ENCODE measurements around the gene MSX2. TPM values are rescaled to one million over a fixed set of nuclear protein-coding genes. Genes with fewer than 3 reads are reported as not detected.

Gene MSX2
- polyA plus RNA-seq, 1 of the 3 experiments (the other 2 are of a cell fraction) = 5.8 TPM

DNA sequence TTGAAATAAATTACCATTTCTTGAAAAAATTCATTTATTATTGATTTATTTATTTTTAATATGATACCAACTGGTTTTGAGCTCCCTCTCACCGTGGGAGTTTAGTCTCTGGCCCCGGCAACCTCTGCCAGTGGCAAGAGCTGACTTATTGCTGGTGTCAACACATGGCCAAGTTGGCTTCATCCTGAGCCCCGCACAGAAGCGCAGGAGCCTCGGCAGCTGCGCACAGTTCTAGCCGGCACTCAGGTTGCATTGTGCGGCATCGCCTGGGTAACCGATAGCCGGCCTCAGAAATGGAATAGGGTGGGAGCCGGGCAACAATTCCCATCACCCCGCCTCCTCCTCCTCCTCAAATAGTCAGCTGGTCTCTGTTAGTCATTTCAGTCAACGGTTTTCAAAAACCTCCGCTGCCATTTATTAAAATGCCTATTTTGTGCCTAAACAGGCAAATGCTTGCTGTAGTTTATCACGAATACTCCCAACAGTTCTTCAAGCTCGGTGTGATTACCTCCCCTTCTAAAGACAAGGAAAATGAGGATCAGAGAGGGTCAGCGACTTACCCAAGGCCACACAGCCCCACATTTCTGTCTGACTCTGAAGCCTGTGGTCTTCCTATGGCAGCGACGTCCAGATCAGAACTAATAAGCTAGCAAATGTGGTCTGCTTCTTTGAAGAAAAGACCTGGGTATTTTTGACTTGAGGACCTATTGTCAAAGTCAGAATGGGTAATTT lies 15.7 kb upstream of the MSX2 start:
- no peaks in the 10 kb centered on the region for H3K79me2 ChIP-seq (ENCODE audit: insufficient read depth)
- no peak overlapping the region for H3K4me3 ChIP-seq (ENCODE audit: low read depth in 2 of 2, low read length in 1 of 2)
- no peaks in the 10 kb centered on the region for H3K36me3 ChIP-seq (replicated peaks in 1 of 2; ENCODE audit: control insufficient read depth in 1 of 2, insufficient read depth in 2 of 2, low read length in 1 of 2)
- H3K27ac ChIP-seq (ENCODE audit: low read depth in 2 of 2, low read length in 1 of 2) = no peak overlapping the region
- no peak for DNase-seq
- H2AFZ ChIP-seq (ENCODE audit: low read depth) = no peak overlapping the region
- H3K9ac ChIP-seq = no peak overlapping the region
- no peaks in the 10 kb centered on the region for H3K27me3 ChIP-seq (ENCODE audit: insufficient read depth)
- H3K4me1 ChIP-seq (ENCODE audit: control insufficient read depth in 1 of 2, insufficient read depth in 2 of 2, low read depth in 1 of 2, low read length in 1 of 2) = no peaks in the 10 kb centered on the region
- TF ChIP-seq GABPA (IDR thresholded peaks at IDR 0.05; ENCODE audit: low read depth) (no peak), EP300 (IDR thresholded peaks at IDR 0.05; ENCODE audit: borderline replicate concordance in 1 of 2, low read depth in 1 of 2, low read length in 1 of 2) (no peak)
- POLR2A ChIA-PET = interaction anchor here (0.5 kb wide), 1 partner anchor 663 kb away, joined by 4 read pairs; no protein-coding TSS in a partner anchor
- CTCF ChIA-PET = interaction anchor here (0.8 to 1.4 kb wide), 3 partner anchors 30 to 153 kb away, joined by 3 to 4 read pairs (median 3); no protein-coding TSS in a partner anchor
- H4K20me1 ChIP-seq (ENCODE audit: insufficient read depth) = no peaks in the 10 kb centered on the region
- WGBS (ENCODE audit: low lambda C conversion rate) = 75% methylated on average over 20 of the region's 20 CpGs
- H3K9me3 ChIP-seq = no peaks in the 10 kb centered on the region
- no peaks in the 10 kb centered on the region for H3F3A ChIP-seq (replicated peaks; ENCODE audit: insufficient read depth)
- no peaks in the 10 kb centered on the region for H3K9me2 ChIP-seq
- H3K4me2 ChIP-seq = no peak overlapping the region

DNA sequence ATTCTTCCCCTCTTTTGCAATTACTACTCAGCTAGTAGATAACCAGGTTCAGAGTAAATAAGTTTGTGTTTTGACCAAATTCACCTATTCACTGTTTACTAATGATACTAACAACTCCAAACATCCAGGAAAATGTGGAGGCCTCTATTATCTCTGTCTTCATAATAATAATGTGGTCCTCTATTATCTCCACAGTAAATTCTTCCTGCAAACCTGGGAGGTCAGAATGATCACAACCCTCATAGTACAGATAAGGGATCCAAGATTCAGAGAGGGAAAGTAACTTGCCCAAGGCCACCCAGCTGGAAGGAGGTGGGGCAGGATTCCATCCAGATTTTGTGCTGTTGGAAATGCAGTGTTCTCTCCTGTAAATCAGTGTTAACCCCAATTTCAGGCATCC lies 9.6 kb upstream of the MSX2 start:
- DNase-seq = no peak
- no peaks in the 10 kb centered on the region for H4K20me1 ChIP-seq (ENCODE audit: insufficient read depth)
- H3K9me2 ChIP-seq = no peaks in the 10 kb centered on the region
- no peak overlapping the region for H2AFZ ChIP-seq (ENCODE audit: low read depth)
- POLR2A ChIA-PET = no interaction called here
- H3K4me2 ChIP-seq = no peak overlapping the region
- H3K79me2 ChIP-seq (ENCODE audit: insufficient read depth) = no peaks in the 10 kb centered on the region
- TF ChIP-seq NRF1 (IDR thresholded peaks at IDR 0.05; ENCODE audit: low read depth, low read length) = no peak
- TF ChIP-seq, protein P1, sequence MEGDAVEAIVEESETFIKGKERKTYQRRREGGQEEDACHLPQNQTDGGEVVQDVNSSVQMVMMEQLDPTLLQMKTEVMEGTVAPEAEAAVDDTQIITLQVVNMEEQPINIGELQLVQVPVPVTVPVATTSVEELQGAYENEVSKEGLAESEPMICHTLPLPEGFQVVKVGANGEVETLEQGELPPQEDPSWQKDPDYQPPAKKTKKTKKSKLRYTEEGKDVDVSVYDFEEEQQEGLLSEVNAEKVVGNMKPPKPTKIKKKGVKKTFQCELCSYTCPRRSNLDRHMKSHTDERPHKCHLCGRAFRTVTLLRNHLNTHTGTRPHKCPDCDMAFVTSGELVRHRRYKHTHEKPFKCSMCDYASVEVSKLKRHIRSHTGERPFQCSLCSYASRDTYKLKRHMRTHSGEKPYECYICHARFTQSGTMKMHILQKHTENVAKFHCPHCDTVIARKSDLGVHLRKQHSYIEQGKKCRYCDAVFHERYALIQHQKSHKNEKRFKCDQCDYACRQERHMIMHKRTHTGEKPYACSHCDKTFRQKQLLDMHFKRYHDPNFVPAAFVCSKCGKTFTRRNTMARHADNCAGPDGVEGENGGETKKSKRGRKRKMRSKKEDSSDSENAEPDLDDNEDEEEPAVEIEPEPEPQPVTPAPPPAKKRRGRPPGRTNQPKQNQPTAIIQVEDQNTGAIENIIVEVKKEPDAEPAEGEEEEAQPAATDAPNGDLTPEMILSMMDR (IDR thresholded peaks at IDR 0.05) = no peak
- no peak for TF ChIP-seq NFIC (IDR thresholded peaks at IDR 0.05; ENCODE audit: borderline replicate concordance)
- TF ChIP-seq RCOR1 (IDR thresholded peaks at IDR 0.05; ENCODE audit: low read length) = no peak
- no peak for TF ChIP-seq SIN3A (IDR thresholded peaks at IDR 0.05; ENCODE audit: borderline replicate concordance, low read depth, low read length)
- TF ChIP-seq FOXJ3 (CRISPR knock-in tag; IDR thresholded peaks at IDR 0.05) = no peak
- TF ChIP-seq TEAD4 (IDR thresholded peaks at IDR 0.05; ENCODE audit: borderline replicate concordance, insufficient read depth) = no peak
- no peak for TF ChIP-seq RXRA (IDR thresholded peaks at IDR 0.05; ENCODE audit: borderline replicate concordance, low read depth)
- TF ChIP-seq SMC3 (IDR thresholded peaks at IDR 0.05; ENCODE audit: low read depth, low read length) = no peak
- no peak for TF ChIP-seq TCF12 (IDR thresholded peaks at IDR 0.05)
- no peak for TF ChIP-seq EP300 (IDR thresholded peaks at IDR 0.05; ENCODE audit: borderline replicate concordance in 1 of 2, low read depth in 1 of 2, low read length in 1 of 2)
- TF ChIP-seq, protein P2, sequence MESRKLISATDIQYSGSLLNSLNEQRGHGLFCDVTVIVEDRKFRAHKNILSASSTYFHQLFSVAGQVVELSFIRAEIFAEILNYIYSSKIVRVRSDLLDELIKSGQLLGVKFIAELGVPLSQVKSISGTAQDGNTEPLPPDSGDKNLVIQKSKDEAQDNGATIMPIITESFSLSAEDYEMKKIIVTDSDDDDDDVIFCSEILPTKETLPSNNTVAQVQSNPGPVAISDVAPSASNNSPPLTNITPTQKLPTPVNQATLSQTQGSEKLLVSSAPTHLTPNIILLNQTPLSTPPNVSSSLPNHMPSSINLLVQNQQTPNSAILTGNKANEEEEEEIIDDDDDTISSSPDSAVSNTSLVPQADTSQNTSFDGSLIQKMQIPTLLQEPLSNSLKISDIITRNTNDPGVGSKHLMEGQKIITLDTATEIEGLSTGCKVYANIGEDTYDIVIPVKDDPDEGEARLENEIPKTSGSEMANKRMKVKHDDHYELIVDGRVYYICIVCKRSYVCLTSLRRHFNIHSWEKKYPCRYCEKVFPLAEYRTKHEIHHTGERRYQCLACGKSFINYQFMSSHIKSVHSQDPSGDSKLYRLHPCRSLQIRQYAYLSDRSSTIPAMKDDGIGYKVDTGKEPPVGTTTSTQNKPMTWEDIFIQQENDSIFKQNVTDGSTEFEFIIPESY (IDR thresholded peaks at IDR 0.05; ENCODE audit: borderline replicate concordance, low read depth) = no peak
- no peak for TF ChIP-seq JUND (IDR thresholded peaks at IDR 0.05)
- TF ChIP-seq TAF1 (IDR thresholded peaks at IDR 0.05; ENCODE audit: borderline replicate concordance, low read depth, low read length) = no peak
- TF ChIP-seq, protein P3, sequence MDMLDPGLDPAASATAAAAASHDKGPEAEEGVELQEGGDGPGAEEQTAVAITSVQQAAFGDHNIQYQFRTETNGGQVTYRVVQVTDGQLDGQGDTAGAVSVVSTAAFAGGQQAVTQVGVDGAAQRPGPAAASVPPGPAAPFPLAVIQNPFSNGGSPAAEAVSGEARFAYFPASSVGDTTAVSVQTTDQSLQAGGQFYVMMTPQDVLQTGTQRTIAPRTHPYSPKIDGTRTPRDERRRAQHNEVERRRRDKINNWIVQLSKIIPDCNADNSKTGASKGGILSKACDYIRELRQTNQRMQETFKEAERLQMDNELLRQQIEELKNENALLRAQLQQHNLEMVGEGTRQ (IDR thresholded peaks at IDR 0.05; ENCODE audit: borderline replicate concordance, low read depth, low read length) = no peak
- TF ChIP-seq, protein P4, sequence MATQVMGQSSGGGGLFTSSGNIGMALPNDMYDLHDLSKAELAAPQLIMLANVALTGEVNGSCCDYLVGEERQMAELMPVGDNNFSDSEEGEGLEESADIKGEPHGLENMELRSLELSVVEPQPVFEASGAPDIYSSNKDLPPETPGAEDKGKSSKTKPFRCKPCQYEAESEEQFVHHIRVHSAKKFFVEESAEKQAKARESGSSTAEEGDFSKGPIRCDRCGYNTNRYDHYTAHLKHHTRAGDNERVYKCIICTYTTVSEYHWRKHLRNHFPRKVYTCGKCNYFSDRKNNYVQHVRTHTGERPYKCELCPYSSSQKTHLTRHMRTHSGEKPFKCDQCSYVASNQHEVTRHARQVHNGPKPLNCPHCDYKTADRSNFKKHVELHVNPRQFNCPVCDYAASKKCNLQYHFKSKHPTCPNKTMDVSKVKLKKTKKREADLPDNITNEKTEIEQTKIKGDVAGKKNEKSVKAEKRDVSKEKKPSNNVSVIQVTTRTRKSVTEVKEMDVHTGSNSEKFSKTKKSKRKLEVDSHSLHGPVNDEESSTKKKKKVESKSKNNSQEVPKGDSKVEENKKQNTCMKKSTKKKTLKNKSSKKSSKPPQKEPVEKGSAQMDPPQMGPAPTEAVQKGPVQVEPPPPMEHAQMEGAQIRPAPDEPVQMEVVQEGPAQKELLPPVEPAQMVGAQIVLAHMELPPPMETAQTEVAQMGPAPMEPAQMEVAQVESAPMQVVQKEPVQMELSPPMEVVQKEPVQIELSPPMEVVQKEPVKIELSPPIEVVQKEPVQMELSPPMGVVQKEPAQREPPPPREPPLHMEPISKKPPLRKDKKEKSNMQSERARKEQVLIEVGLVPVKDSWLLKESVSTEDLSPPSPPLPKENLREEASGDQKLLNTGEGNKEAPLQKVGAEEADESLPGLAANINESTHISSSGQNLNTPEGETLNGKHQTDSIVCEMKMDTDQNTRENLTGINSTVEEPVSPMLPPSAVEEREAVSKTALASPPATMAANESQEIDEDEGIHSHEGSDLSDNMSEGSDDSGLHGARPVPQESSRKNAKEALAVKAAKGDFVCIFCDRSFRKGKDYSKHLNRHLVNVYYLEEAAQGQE (IDR thresholded peaks at IDR 0.05; ENCODE audit: low read depth, low read length) = no peak
- no peak for TF ChIP-seq GATA2 (CRISPR knock-in tag; IDR thresholded peaks at IDR 0.05)
- no peak overlapping the region for H3K27ac ChIP-seq (ENCODE audit: low read depth in 2 of 2, low read length in 1 of 2)
- H3K27me3 ChIP-seq (ENCODE audit: insufficient read depth) = peaks cover 8% of the 10 kb centered on the region; the same call in 1 of the 2 replicates
- H3K4me3 ChIP-seq (ENCODE audit: low read depth in 2 of 2, low read length in 1 of 2) = no peak overlapping the region
- no peak overlapping the region for H3K9ac ChIP-seq
- H3K9me3 ChIP-seq = no peaks in the 10 kb centered on the region
- CTCF ChIA-PET = no interaction called here
- H3K4me1 ChIP-seq (ENCODE audit: control insufficient read depth in 1 of 2, insufficient read depth in 2 of 2, low read depth in 1 of 2, low read length in 1 of 2) = peaks cover 0 to 13% of the 10 kb centered on the region in 2 experiments; a peak in 2 of 4 replicates
- H3F3A ChIP-seq (replicated peaks; ENCODE audit: insufficient read depth) = no peaks in the 10 kb centered on the region
- no peaks in the 10 kb centered on the region for H3K36me3 ChIP-seq (replicated peaks in 1 of 2; ENCODE audit: control insufficient read depth in 1 of 2, insufficient read depth in 2 of 2, low read length in 1 of 2)

Data from SK-N-SH (cell line).